Colonic mucosa (tissue), 4 donors: Measurements from ENCODE around the gene CASQ1. TPM values are rescaled to one million over a fixed set of nuclear protein-coding genes. Genes with fewer than 3 reads are reported as not detected.

Experiments
- DNase-seq: peaks from one replicate; pipeline ENCODE4 v3.0.0-alpha.2; 2020
- H3K27ac ChIP-seq: fragments of 200-600 bp; one replicate; pipeline ENCODE4 v1.8.0; 2021
- H3K27me3 ChIP-seq: fragments of 200-600 bp; one replicate; pipeline ENCODE4 v1.8.0; 2021
- H3K36me3 ChIP-seq: fragments of 200-600 bp; one replicate; pipeline ENCODE4 v1.8.0; 2021
- H3K4me1 ChIP-seq: fragments of 200-600 bp; one replicate; pipeline ENCODE4 v1.8.0; 2021; ENCODE audit warnings: mild to moderate bottlenecking
- H3K4me3 ChIP-seq: fragments of 200-600 bp; one replicate; pipeline ENCODE4 v1.8.0; 2021
- H3K9ac ChIP-seq, 2 donors: one replicate each; pipeline ENCODE4 v1.7.0; 2013; ENCODE audit warnings: control low read depth in 2 of 2, low read depth in 2 of 2, low read length in 2 of 2
- H3K9me3 ChIP-seq: fragments of 200-600 bp; one replicate; pipeline ENCODE4 v1.8.0; 2021
- CTCF ChIP-seq: fragments of 200-600 bp; IDR thresholded peaks from one replicate; pipeline ENCODE4 v1.8.0; 2022; ENCODE audit warnings: antibody characterized with exemption, mild to moderate bottlenecking
- intact Hi-C: fragments of 100-400 bp; cut with DNase I; formaldehyde crosslinking; loops from one replicate; pipeline ENCODE4 v1.14.1; 2022
- total RNA-seq, 2 donors: library from RNA; stranded (reverse); fragmentation: NEBNext Ultra II Directional in 1 of 2; extraction: Animal tissue kit (Norgen Biotek cat#: 25700) in 1 of 2; gene quantifications; one replicate each; pipeline ENCODE4 v1.2.1, GENCODE V29; 2021
- donor health status: healthy.
- donor health status: DM: no; HTN: no; CAD: no.
- donor health status: DM: no; HTN: no; CAD: no.

CASQ1 gene
- total RNA-seq, 2 donors from 2014 or later = not detected

- intact Hi-C loops = no loop called here
- TF ChIP-seq CTCF = no peak
These were observed 36.7 kb downstream of the CASQ1 start for GRCh38 chr1:160227034-160227433.

GRCh38 chr1:160227561-160227960 lies 37.2 kb downstream of the CASQ1 start:
- intact Hi-C loops = no loop called here
- Histone ChIP-seq H3K36me3 (peaks cover 17% of the 10 kb centered on the region), H3K27ac (no peak overlapping the region), H3K9ac (no peak overlapping the region), H3K4me1 (no peaks in the 10 kb centered on the region), H3K9me3 (no peaks in the 10 kb centered on the region), H3K4me3 (no peak overlapping the region), H3K27me3 (no peaks in the 10 kb centered on the region)
- no peak for DNase-seq
- no peak for TF ChIP-seq CTCF

More at GRCh38 chr1:160227034-160227433, 36.7 kb downstream of the CASQ1 start:
- Histone ChIP-seq H3K9me3 (no peaks in the 10 kb centered on the region), H3K9ac (no peak overlapping the region), H3K27ac (no peak overlapping the region), H3K36me3 (peaks cover 22% of the 10 kb centered on the region), H3K4me3 (no peak overlapping the region), H3K27me3 (no peaks in the 10 kb centered on the region), H3K4me1 (no peaks in the 10 kb centered on the region)
- DNase-seq = no peak

- no peaks in the 10 kb centered on the region for H3K27me3 ChIP-seq
- no peaks in the 10 kb centered on the region for H3K4me1 ChIP-seq
- no peak for TF ChIP-seq CTCF
- H3K9me3 ChIP-seq = no peaks in the 10 kb centered on the region
- intact Hi-C loops = no loop called here
- H3K9ac ChIP-seq = no peak overlapping the region
- no peak overlapping the region for H3K4me3 ChIP-seq
- peaks cover 15% of the 10 kb centered on the region for H3K36me3 ChIP-seq
- no peak for DNase-seq
- no peak overlapping the region for H3K27ac ChIP-seq
These were observed 38.1 kb downstream of the CASQ1 start for GRCh38 chr1:160228431-160228830.

GRCh38 chr1:160232911-160233310 lies 42.5 kb downstream of the CASQ1 start:
- Histone ChIP-seq H3K36me3 (peaks cover 7% of the 10 kb centered on the region), H3K9ac (no peak overlapping the region)
- intact Hi-C loops = no loop called here

GRCh38 chr1:160236806-160237205 lies 46.4 kb downstream of the CASQ1 start:
- no peaks in the 10 kb centered on the region for H3K4me1 ChIP-seq
- H3K27ac ChIP-seq = no peak overlapping the region
- no peak overlapping the region for H3K4me3 ChIP-seq
- intact Hi-C loops = no loop called here
- no peak overlapping the region for H3K9ac ChIP-seq
- DNase-seq = no peak
- H3K9me3 ChIP-seq = no peaks in the 10 kb centered on the region
- H3K27me3 ChIP-seq = no peaks in the 10 kb centered on the region
- peaks cover 19% of the 10 kb centered on the region for H3K36me3 ChIP-seq
- TF ChIP-seq CTCF = no peak

More at GRCh38 chr1:160232911-160233310, 42.5 kb downstream of the CASQ1 start:
- H3K4me3 ChIP-seq = no peak overlapping the region
- no peaks in the 10 kb centered on the region for H3K27me3 ChIP-seq
- TF ChIP-seq CTCF = no peak
- H3K4me1 ChIP-seq = no peaks in the 10 kb centered on the region
- H3K9me3 ChIP-seq = no peaks in the 10 kb centered on the region
- no peak overlapping the region for H3K27ac ChIP-seq
- DNase-seq = no peak

- H3K9ac ChIP-seq = no peak overlapping the region
- no peaks in the 10 kb centered on the region for H3K9me3 ChIP-seq
- H3K27me3 ChIP-seq = no peaks in the 10 kb centered on the region
- no peaks in the 10 kb centered on the region for H3K4me1 ChIP-seq
- intact Hi-C loops = no loop called here
- peaks cover 19% of the 10 kb centered on the region for H3K36me3 ChIP-seq
- TF ChIP-seq CTCF = no peak
- H3K27ac ChIP-seq = no peak overlapping the region
- no peak overlapping the region for H3K4me3 ChIP-seq
- no peak for DNase-seq
These were observed 47.2 kb downstream of the CASQ1 start for GRCh38 chr1:160237558-160237957.
